Measurements from ENCODE around the gene PHLDB3.
"Not testable (repeated sequence)": the region's sequence is repeated elsewhere in the genome, so short reads cannot be mapped to it uniquely, and the experiment has no call there.

The PHLDB3 gene

GRCh38 chr19:43504426-43505185 is at the start of gene PHLDB3:
TSS of gene PHLDB3 (minus strand) at chr19:43504746. CDS start at chr19:43504118, 628 bp downstream.
- peak within 1 kb of the TSS; percentile 67 for H3K4me3 ChIP-seq (ENCODE audit: low read depth, low read length)
- TF ChIP-seq CTCF (IDR thresholded peaks at IDR 0.05; ENCODE audit: control insufficient read depth, extremely low read depth, insufficient read depth), result no peak
- DNase-seq (ENCODE audit: low read depth), result no peak

GRCh38 chr19:43553656-43554055 is 49.1 kb upstream of the PHLDB3 start:
- TF ChIP-seq CTCF (IDR thresholded peaks at IDR 0.05; ENCODE audit: control insufficient read depth, extremely low read depth, insufficient read depth), result no peak
- no peak for DNase-seq (ENCODE audit: low read depth)
- H3K4me3 ChIP-seq (ENCODE audit: low read depth, low read length), result no peak overlapping the region

GRCh38 chr19:43552616-43553015 is 48.1 kb upstream of the PHLDB3 start:
- no peak overlapping the region for H3K4me3 ChIP-seq (ENCODE audit: low read depth, low read length)
- TF ChIP-seq CTCF (IDR thresholded peaks at IDR 0.05; ENCODE audit: control insufficient read depth, extremely low read depth, insufficient read depth), result no peak
- no peak for DNase-seq (ENCODE audit: low read depth)

- H3K4me3 ChIP-seq (ENCODE audit: low read depth, low read length), result no peak overlapping the region
- no peak for DNase-seq (ENCODE audit: low read depth)
- no peak for TF ChIP-seq CTCF (IDR thresholded peaks at IDR 0.05; ENCODE audit: control insufficient read depth, extremely low read depth, insufficient read depth)
These were observed 47.6 kb upstream of the PHLDB3 start for GRCh38 chr19:43552198-43552450.

- H3K4me3 ChIP-seq (ENCODE audit: low read depth, low read length), result no peak overlapping the region
- no peak for DNase-seq (ENCODE audit: low read depth)
- TF ChIP-seq CTCF (IDR thresholded peaks at IDR 0.05; ENCODE audit: control insufficient read depth, extremely low read depth, insufficient read depth), result no peak
These were observed 47.1 kb upstream of the PHLDB3 start for GRCh38 chr19:43551399-43552197.

- TF ChIP-seq CTCF (IDR thresholded peaks at IDR 0.05; ENCODE audit: control insufficient read depth, extremely low read depth, insufficient read depth), result no peak
- no peak overlapping the region for H3K4me3 ChIP-seq (ENCODE audit: low read depth, low read length)
- DNase-seq (ENCODE audit: low read depth), result no peak
These were observed 44.2 kb upstream of the PHLDB3 start for GRCh38 chr19:43548706-43549105.

- DNase-seq (ENCODE audit: low read depth); H3K4me3 ChIP-seq (ENCODE audit: low read depth, low read length): not testable (repeated sequence)
These were observed 43.4 kb upstream of the PHLDB3 start for GRCh38 chr19:43547926-43548325.
